ENCODE data around the gene AFTPH.

Gene AFTPH

GRCh38 chr2:64624108-64624610 is 100.0 kb downstream of the AFTPH start:
- Histone ChIP-seq H3K4me1 (no peaks in the 10 kb centered on the region), H3K36me3 (no peaks in the 10 kb centered on the region), H3K27ac (no peak overlapping the region), H3K4me3 (no peak overlapping the region), H3K27me3 (no peaks in the 10 kb centered on the region), H3K9me3 (no peaks in the 10 kb centered on the region)
- no peak for TF ChIP-seq CTCF (IDR thresholded peaks at IDR 0.05)
- DNase-seq, result no peak
- intact Hi-C loops (cut with DNase I; ENCODE audit: low total_unique reads), result no loop called here

GRCh38 chr2:64624862-64625261 is 100.7 kb downstream of the AFTPH start:
- Histone ChIP-seq H3K27me3 (no peaks in the 10 kb centered on the region), H3K9me3 (no peaks in the 10 kb centered on the region), H3K27ac (no peak overlapping the region), H3K4me1 (no peaks in the 10 kb centered on the region), H3K36me3 (no peaks in the 10 kb centered on the region), H3K4me3 (no peak overlapping the region)
- intact Hi-C loops (cut with DNase I; ENCODE audit: low total_unique reads), result no loop called here
- no peak for TF ChIP-seq CTCF (IDR thresholded peaks at IDR 0.05)
- DNase-seq, result no peak

GRCh38 chr2:64625299-64626145 is 101.4 kb downstream of the AFTPH start:
- intact Hi-C loops (cut with DNase I; ENCODE audit: low total_unique reads), result no loop called here
- no peaks in the 10 kb centered on the region for H3K9me3 ChIP-seq
- no peak overlapping the region for H3K27ac ChIP-seq
- TF ChIP-seq CTCF (IDR thresholded peaks at IDR 0.05), result no peak
- H3K4me1 ChIP-seq, result no peaks in the 10 kb centered on the region
- peaks cover 0 to 1% (median 0%) of the 10 kb centered on the region in 3 donors for H3K36me3 ChIP-seq
- H3K27me3 ChIP-seq, result no peaks in the 10 kb centered on the region
- no peak for DNase-seq
- no peak overlapping the region for H3K4me3 ChIP-seq

GRCh38 chr2:64626146-64626809 is 102.2 kb downstream of the AFTPH start:
- Histone ChIP-seq H3K36me3 (peaks cover 0 to 9% (median 0%) of the 10 kb centered on the region in 3 donors), H3K27me3 (no peaks in the 10 kb centered on the region), H3K4me3 (no peak overlapping the region), H3K4me1 (no peaks in the 10 kb centered on the region), H3K27ac (no peak overlapping the region), H3K9me3 (no peaks in the 10 kb centered on the region)
- TF ChIP-seq CTCF (IDR thresholded peaks at IDR 0.05), result no peak
- intact Hi-C loops (cut with DNase I; ENCODE audit: low total_unique reads), result no loop called here
- DNase-seq, result no peak

- intact Hi-C loops (cut with DNase I; ENCODE audit: low total_unique reads), result no loop called here
- H3K36me3 ChIP-seq, result peaks cover 0 to 10% (median 0%) of the 10 kb centered on the region in 3 donors
- no peaks in the 10 kb centered on the region for H3K27me3 ChIP-seq
- no peak overlapping the region for H3K27ac ChIP-seq
- no peak overlapping the region for H3K4me3 ChIP-seq
- no peak for TF ChIP-seq CTCF (IDR thresholded peaks at IDR 0.05)
- H3K4me1 ChIP-seq, result no peaks in the 10 kb centered on the region
- DNase-seq, result no peak
- no peaks in the 10 kb centered on the region for H3K9me3 ChIP-seq
Observed at GRCh38 chr2:64626963-64627760, 103.0 kb downstream of the AFTPH start.

All from tibial artery (tissue), 4 donors.